HEK293T (cell line): ENCODE measurements around the gene DNAH10.

ENCODE experiments used
- FOXA1 ChIP-seq: fragments of 450-650 bp; IDR thresholded peaks from 2 replicates; pipeline ENCODE4 v1.6.1; 2016; ENCODE audit warnings: mild to moderate bottlenecking
- PKNOX1 ChIP-seq: fragments of 450-650 bp; IDR thresholded peaks from 2 replicates; pipeline ENCODE4 v1.6.1; 2016

- TF ChIP-seq PKNOX1 (no peak), FOXA1 (no peak)
Observed at GRCh38 chr12:123794027-123794426, 31.9 kb downstream of the DNAH10 start.
